ENCODE measurements around the gene UBE2G1. TPM values are rescaled to one million over a fixed set of nuclear protein-coding genes. Genes with fewer than 3 reads are reported as not detected.
"Not testable (repeated sequence)": the region's sequence is repeated elsewhere in the genome, so short reads cannot be mapped to it uniquely, and the experiment has no call there.

The UBE2G1 gene
- total RNA-seq, 1 donor, result 45.3 TPM

GRCh38 chr17:4263282-4264215, 102.9 kb downstream of the UBE2G1 start, which contains the start of gene ANKFY1:
Gene ANKFY1, minus strand, starts transcription at chr17:4263979. Its CDS starts 38 bp downstream, at chr17:4263941.
- H3K4me3 ChIP-seq (ENCODE audit: low read depth, low read length), result peak within 1 kb of the TSS; percentile 81
- TF ChIP-seq, protein P1, sequence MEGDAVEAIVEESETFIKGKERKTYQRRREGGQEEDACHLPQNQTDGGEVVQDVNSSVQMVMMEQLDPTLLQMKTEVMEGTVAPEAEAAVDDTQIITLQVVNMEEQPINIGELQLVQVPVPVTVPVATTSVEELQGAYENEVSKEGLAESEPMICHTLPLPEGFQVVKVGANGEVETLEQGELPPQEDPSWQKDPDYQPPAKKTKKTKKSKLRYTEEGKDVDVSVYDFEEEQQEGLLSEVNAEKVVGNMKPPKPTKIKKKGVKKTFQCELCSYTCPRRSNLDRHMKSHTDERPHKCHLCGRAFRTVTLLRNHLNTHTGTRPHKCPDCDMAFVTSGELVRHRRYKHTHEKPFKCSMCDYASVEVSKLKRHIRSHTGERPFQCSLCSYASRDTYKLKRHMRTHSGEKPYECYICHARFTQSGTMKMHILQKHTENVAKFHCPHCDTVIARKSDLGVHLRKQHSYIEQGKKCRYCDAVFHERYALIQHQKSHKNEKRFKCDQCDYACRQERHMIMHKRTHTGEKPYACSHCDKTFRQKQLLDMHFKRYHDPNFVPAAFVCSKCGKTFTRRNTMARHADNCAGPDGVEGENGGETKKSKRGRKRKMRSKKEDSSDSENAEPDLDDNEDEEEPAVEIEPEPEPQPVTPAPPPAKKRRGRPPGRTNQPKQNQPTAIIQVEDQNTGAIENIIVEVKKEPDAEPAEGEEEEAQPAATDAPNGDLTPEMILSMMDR (IDR thresholded peaks at IDR 0.05; ENCODE audit: insufficient read depth, low read depth, low read length), result peak; percentile 9
- DNase-seq (ENCODE audit: low read depth), result peak; percentile 96

DNA sequence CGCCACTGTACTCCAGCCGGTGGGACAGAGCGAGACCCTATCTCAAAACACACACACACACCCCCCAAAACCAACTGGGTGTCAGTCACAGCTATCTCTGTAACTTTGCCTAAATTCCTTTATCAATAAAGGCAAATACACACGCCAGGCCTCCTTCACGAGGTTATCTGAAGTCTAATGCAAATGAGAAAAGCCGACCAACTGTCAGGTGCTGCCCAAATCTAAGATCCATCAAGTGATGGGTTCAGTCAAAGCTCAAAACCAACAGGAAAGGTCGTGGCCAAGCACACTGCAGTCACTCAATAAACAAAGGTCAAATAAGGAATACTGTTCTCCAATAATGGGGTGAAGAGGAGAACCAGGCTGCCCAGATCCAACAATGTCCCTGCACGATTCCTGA, 103.8 kb downstream of the UBE2G1 start:
- H3K4me3 ChIP-seq (ENCODE audit: low read depth, low read length), result peak overlapping the region; percentile 81
- DNase-seq (ENCODE audit: low read depth), result no peak
- TF ChIP-seq, protein P1 (IDR thresholded peaks at IDR 0.05; ENCODE audit: insufficient read depth, low read depth, low read length), result no peak

GRCh38 chr17:4261452-4261851, 105.0 kb downstream of the UBE2G1 start:
- TF ChIP-seq, protein P1 (IDR thresholded peaks at IDR 0.05; ENCODE audit: insufficient read depth, low read depth, low read length), result no peak
- H3K4me3 ChIP-seq (ENCODE audit: low read depth, low read length), result no peak overlapping the region
- DNase-seq (ENCODE audit: low read depth), result no peak

DNA sequence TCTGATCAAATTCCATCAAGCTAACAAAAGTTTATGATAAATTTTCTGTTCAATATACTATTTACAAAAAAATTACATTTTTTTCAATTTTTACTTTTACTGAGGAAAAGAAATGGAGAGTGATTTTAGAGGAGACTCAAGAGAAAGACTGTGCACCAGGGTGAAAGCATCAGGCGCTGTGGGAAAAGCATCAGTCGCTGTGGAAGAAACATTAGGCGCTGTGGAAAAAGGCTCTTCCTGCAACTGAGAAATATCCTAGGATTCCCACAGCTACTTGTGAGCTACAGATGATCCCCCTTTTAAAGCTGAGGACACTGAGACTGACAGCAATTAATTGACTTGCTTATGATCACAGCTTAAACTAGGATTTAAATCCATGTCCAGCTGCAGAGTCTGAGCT, 107.6 kb downstream of the UBE2G1 start:
- no peak for DNase-seq (ENCODE audit: low read depth)
- TF ChIP-seq, protein P1 (IDR thresholded peaks at IDR 0.05; ENCODE audit: insufficient read depth, low read depth, low read length), result no peak
- H3K4me3 ChIP-seq (ENCODE audit: low read depth, low read length), result no peak overlapping the region

GRCh38 chr17:4256952-4257351, 109.5 kb downstream of the UBE2G1 start:
- TF ChIP-seq, protein P1 (IDR thresholded peaks at IDR 0.05; ENCODE audit: insufficient read depth, low read depth, low read length), result no peak
- no peak overlapping the region for H3K4me3 ChIP-seq (ENCODE audit: low read depth, low read length)
- DNase-seq (ENCODE audit: low read depth), result no peak

- DNase-seq (ENCODE audit: low read depth); H3K4me3 ChIP-seq (ENCODE audit: low read depth, low read length): not testable (repeated sequence)
These were observed 111.2 kb downstream of the UBE2G1 start for GRCh38 chr17:4255271-4255670.

DNA sequence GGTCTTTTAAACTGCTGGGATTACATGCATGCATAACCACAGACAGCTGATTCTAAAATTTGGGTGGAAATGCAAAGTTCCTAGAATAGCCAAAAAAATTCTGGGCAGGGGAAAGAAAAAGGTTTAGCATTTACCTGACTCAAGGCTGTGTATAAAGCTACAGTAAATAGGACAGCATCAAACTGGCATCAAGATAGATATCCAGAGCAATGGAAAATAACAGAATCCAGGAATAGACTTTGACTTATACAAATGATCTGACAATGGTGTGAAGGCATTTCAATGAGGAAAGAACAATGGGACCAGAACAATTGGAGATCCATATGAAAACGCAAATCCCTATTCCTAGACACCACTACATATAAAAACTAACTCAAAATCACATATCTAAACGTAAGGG, 115.6 kb downstream of the UBE2G1 start:
- no peak overlapping the region for H3K4me3 ChIP-seq (ENCODE audit: low read depth, low read length)
- TF ChIP-seq, protein P1 (IDR thresholded peaks at IDR 0.05; ENCODE audit: insufficient read depth, low read depth, low read length), result no peak
- DNase-seq (ENCODE audit: low read depth), result no peak
